ENCODE results near the gene BCL11A. TPM values are rescaled to one million over a fixed set of nuclear protein-coding genes. Genes with fewer than 3 reads are reported as not detected.

Gene BCL11A
- total RNA-seq, 1 donor from 2014 or later: 13.4 TPM

DNA sequence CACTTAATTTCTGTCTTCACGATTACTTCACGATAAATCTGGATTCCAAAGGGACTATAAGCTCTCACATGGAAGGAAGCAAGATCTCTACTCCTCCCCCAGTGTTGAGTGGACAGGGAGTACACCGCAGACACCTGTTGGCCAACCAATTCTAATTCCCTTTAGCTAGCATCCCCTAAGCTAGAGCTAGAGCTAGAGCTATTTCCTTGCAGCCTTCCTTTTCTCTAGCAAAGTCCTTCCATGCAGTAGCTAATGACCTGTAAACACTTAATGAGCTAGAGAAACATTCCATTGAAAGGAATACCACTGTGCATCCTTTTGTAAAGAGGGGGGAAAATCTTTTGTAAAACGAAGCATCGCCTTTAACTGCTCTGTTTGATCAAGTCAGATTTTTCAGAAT is 56.5 kb downstream of the BCL11A start:
- TF ChIP-seq, protein P1, sequence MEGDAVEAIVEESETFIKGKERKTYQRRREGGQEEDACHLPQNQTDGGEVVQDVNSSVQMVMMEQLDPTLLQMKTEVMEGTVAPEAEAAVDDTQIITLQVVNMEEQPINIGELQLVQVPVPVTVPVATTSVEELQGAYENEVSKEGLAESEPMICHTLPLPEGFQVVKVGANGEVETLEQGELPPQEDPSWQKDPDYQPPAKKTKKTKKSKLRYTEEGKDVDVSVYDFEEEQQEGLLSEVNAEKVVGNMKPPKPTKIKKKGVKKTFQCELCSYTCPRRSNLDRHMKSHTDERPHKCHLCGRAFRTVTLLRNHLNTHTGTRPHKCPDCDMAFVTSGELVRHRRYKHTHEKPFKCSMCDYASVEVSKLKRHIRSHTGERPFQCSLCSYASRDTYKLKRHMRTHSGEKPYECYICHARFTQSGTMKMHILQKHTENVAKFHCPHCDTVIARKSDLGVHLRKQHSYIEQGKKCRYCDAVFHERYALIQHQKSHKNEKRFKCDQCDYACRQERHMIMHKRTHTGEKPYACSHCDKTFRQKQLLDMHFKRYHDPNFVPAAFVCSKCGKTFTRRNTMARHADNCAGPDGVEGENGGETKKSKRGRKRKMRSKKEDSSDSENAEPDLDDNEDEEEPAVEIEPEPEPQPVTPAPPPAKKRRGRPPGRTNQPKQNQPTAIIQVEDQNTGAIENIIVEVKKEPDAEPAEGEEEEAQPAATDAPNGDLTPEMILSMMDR (IDR thresholded peaks at IDR 0.05): no peak
- Mint-ChIP-seq H3K4me3 (ENCODE audit: unreplicated experiment) (no peak overlapping the region), H3K9me3 (ENCODE audit: low read depth) (no peaks in the 10 kb centered on the region), H3K27ac (ENCODE audit: unreplicated experiment) (no peak overlapping the region), H3K36me3 (ENCODE audit: low read depth) (peaks cover 1% of the 10 kb centered on the region), H3K27me3 (ENCODE audit: low read depth) (no peaks in the 10 kb centered on the region), H3K4me1 (ENCODE audit: low read depth) (peaks cover 2% of the 10 kb centered on the region)
- no peak for DNase-seq (ENCODE audit: low spot score)

DNA sequence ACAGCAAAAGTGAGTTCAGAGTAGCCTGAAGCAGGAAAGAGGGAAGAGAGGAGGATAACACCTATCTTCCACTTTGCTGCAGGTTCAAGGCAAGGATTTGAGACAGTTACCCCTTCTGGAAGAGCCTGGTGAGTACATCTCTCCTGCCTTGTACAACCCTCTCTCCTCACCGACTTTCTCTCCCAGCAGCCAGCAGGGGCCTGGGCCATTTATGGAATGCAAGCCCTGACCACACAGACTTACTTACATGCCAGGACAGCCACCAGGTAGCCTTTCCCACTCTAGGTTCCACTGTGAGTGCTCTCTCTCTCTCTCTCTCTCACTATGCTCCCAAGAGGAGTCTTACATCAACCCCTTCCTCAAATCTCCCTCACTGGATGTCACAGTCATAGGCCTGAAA is 57.0 kb downstream of the BCL11A start:
- no peaks in the 10 kb centered on the region for H3K9me3 Mint-ChIP-seq (ENCODE audit: low read depth)
- H3K36me3 Mint-ChIP-seq (ENCODE audit: low read depth): peaks cover 1% of the 10 kb centered on the region
- H3K27ac Mint-ChIP-seq (ENCODE audit: unreplicated experiment): no peak overlapping the region
- no peak overlapping the region for H3K4me3 Mint-ChIP-seq (ENCODE audit: unreplicated experiment)
- H3K27me3 Mint-ChIP-seq (ENCODE audit: low read depth): no peaks in the 10 kb centered on the region
- TF ChIP-seq, protein P1 (IDR thresholded peaks at IDR 0.05): no peak
- no peak for DNase-seq (ENCODE audit: low spot score)
- H3K4me1 Mint-ChIP-seq (ENCODE audit: low read depth): no peaks in the 10 kb centered on the region

DNA sequence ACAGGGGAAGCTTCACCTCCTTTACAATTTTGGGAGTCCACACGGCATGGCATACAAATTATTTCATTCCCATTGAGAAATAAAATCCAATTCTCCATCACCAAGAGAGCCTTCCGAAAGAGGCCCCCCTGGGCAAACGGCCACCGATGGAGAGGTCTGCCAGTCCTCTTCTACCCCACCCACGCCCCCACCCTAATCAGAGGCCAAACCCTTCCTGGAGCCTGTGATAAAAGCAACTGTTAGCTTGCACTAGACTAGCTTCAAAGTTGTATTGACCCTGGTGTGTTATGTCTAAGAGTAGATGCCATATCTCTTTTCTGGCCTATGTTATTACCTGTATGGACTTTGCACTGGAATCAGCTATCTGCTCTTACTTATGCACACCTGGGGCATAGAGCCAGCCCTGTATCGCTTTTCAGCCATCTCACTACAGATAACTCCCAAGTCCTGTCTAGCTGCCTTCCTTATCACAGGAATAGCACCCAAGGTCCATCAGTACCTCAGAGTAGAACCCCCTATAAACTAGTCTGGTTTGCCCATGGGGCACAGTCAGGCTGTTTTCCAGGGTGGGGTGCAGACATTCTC is 58.3 kb downstream of the BCL11A start:
- no peaks in the 10 kb centered on the region for H3K27me3 Mint-ChIP-seq (ENCODE audit: low read depth)
- H3K9me3 Mint-ChIP-seq (ENCODE audit: low read depth): no peaks in the 10 kb centered on the region
- H3K4me3 Mint-ChIP-seq (ENCODE audit: unreplicated experiment): no peak overlapping the region
- H3K36me3 Mint-ChIP-seq (ENCODE audit: low read depth): peaks cover 1% of the 10 kb centered on the region
- TF ChIP-seq, protein P1 (IDR thresholded peaks at IDR 0.05): no peak
- H3K27ac Mint-ChIP-seq (ENCODE audit: unreplicated experiment): no peak overlapping the region
- no peaks in the 10 kb centered on the region for H3K4me1 Mint-ChIP-seq (ENCODE audit: low read depth)
- no peak for DNase-seq (ENCODE audit: low spot score)

DNA sequence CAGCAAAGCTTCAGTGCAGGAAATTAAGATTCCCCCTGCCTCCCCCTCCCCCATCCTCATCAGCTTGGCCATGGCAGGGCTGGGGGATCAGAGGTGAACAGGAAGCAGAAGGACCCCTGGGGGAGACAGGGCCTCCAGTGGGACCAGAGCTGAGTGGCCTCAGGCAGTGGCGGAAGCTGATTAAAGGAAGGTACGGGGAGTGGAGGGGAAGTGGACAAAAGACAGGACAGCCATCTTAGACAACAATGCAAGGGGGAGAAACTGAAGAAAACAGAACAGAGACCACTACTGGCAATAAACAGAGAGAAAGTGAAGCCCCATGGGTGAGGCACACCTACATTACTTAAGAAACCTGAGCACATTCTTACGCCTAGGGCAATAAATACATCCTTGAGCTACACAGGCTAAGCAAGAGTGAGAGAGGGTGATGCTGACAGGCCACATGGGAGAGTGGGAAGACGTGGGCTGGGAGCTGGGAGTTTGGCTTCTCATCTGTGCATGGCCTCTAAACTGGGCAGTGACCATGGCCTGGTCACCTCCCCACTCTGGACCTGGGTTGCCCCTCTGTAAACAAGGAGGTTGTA is 59.6 kb downstream of the BCL11A start:
- Mint-ChIP-seq H3K4me1 (ENCODE audit: low read depth) (no peaks in the 10 kb centered on the region), H3K27ac (ENCODE audit: unreplicated experiment) (no peak overlapping the region), H3K36me3 (ENCODE audit: low read depth) (peaks cover 1% of the 10 kb centered on the region), H3K27me3 (ENCODE audit: low read depth) (no peaks in the 10 kb centered on the region), H3K4me3 (ENCODE audit: unreplicated experiment) (no peak overlapping the region), H3K9me3 (ENCODE audit: low read depth) (no peaks in the 10 kb centered on the region)
- TF ChIP-seq, protein P1 (IDR thresholded peaks at IDR 0.05): no peak
- DNase-seq (ENCODE audit: low spot score): no peak

DNA sequence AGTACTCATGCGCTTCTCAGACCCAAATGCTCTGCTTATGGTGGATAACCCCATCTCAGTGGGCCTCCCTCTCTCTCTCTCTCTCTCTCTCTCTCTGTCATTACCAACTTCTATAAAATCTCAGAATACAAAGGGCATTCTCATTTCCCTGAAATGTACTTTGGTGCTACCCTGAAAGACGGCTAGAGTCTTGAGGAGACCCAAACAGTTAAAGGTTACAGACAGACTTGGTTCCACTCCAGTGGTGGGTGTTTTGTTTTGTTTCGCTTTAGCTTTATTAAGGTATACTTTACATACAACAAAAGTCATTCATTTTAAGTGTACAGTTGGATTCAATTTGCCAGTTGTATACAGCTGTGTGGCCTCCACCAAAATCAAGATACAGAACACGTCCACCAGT is 60.9 kb downstream of the BCL11A start:
- Mint-ChIP-seq H3K27me3 (ENCODE audit: low read depth) (no peaks in the 10 kb centered on the region), H3K27ac (ENCODE audit: unreplicated experiment) (no peak overlapping the region), H3K9me3 (ENCODE audit: low read depth) (no peaks in the 10 kb centered on the region)

More for the DNA sequence above, 60.9 kb downstream of the BCL11A start:
- TF ChIP-seq, protein P1 (IDR thresholded peaks at IDR 0.05): no peak
- no peak for DNase-seq (ENCODE audit: low spot score)
- no peak overlapping the region for H3K4me3 Mint-ChIP-seq (ENCODE audit: unreplicated experiment)
- no peaks in the 10 kb centered on the region for H3K4me1 Mint-ChIP-seq (ENCODE audit: low read depth)
- H3K36me3 Mint-ChIP-seq (ENCODE audit: low read depth): peaks cover 1% of the 10 kb centered on the region

All from chondrocyte (in vitro differentiated cells).